Aorta (tissue), 5 donors: Measurements from ENCODE around the gene POR. TPM values are rescaled to one million over a fixed set of nuclear protein-coding genes. Genes with fewer than 3 reads are reported as not detected.

Experiments used
- ATAC-seq: fragments of 200-7000 bp; cut with Tn5 transposase; one replicate; pipeline ENCODE4 v1.9.1; 2022; ENCODE audit warnings: moderate library complexity; ENCODE audit not compliant: low FRiP score
- DNase-seq, 2 donors: peaks; one replicate each; pipeline ENCODE4 v3.0.0-alpha.2; 2020
- H3K27ac ChIP-seq, 2 donors: one replicate each; pipeline ENCODE4 v1.5.1; 2013; ENCODE audit warnings: low read length in 2 of 2, mild to moderate bottlenecking in 2 of 2, moderate library complexity in 2 of 2, control low read depth in 1 of 2, inconsistent platforms in 1 of 2, low read depth in 1 of 2
- H3K27me3 ChIP-seq, 2 donors: one replicate each; pipeline ENCODE4 v1.6.1; 2013; ENCODE audit warnings: control low read depth in 1 of 2, low read length in 1 of 2, mild to moderate bottlenecking in 1 of 2, moderate library complexity in 1 of 2; ENCODE audit not compliant: insufficient read depth in 2 of 2, control insufficient read depth in 1 of 2
- H3K36me3 ChIP-seq, 2 donors: one replicate each; pipeline ENCODE4 v1.6.1; 2013; ENCODE audit warnings: control low read depth in 1 of 2, low read length in 1 of 2, mild to moderate bottlenecking in 1 of 2; ENCODE audit not compliant: insufficient read depth in 2 of 2, control insufficient read depth in 1 of 2
- H3K4me1 ChIP-seq, 2 donors: one replicate each; pipeline ENCODE4 v1.6.1; 2013; ENCODE audit warnings: low read length in 2 of 2, control low read depth in 1 of 2, mild to moderate bottlenecking in 1 of 2, moderate library complexity in 1 of 2; ENCODE audit not compliant: insufficient read depth in 2 of 2, control insufficient read depth in 1 of 2
- H3K4me3 ChIP-seq, 2 donors: one replicate each; pipeline ENCODE4 v1.5.1; 2013; ENCODE audit warnings: low read length in 2 of 2, control low read depth in 1 of 2, mild to moderate bottlenecking in 1 of 2
- H3K9me3 ChIP-seq: one replicate; pipeline ENCODE4 v1.6.1; 2013; ENCODE audit warnings: mild to moderate bottlenecking, low read length; ENCODE audit not compliant: control insufficient read depth
- WGBS, 2 donors: extraction: QIAGEN DNeasy Blood & Tissue Kit; methylation state at CpG; one replicate each; pipeline ENCODE4 v1.1.7; 2013; 5-methylcytosine and 5-hydroxymethylcytosine counted together
- intact Hi-C, 2 donors: fragments of 100-400 bp; cut with DNase I; formaldehyde crosslinking; loops; one replicate each; pipeline versions ENCODE4 v1.14.2 to v1.15.0; 2022
- polyA plus RNA-seq, 2 donors: library from polyadenylated mRNA; stranded (reverse); fragments of 200-250 nt; gene quantifications; one replicate each; pipeline ENCODE4 v1.2.3, GENCODE V29; 2013
- total RNA-seq, 2 donors: library from RNA; stranded (reverse); fragmentation: NEBNext Ultra II Directional; extraction: Animal tissue kit (Norgen Biotek cat#: 25700); gene quantifications; one replicate each; pipeline ENCODE4 v1.2.1, GENCODE V29; 2021
- donor health status: healthy with polysubstance abuse.
- donor health status: Bipolar disorder and iron deficiency.
- donor health status: DM: no; HTN: no; CAD: no.
- donor health status: DM: no; HTN: no; CAD: no.
- donor health status: DM: yes; HTN: yes; CAD: no.

Gene POR
- total and polyA plus RNA-seq, 4 donors: 40.4 to 121 (median 79.6) TPM

DNA sequence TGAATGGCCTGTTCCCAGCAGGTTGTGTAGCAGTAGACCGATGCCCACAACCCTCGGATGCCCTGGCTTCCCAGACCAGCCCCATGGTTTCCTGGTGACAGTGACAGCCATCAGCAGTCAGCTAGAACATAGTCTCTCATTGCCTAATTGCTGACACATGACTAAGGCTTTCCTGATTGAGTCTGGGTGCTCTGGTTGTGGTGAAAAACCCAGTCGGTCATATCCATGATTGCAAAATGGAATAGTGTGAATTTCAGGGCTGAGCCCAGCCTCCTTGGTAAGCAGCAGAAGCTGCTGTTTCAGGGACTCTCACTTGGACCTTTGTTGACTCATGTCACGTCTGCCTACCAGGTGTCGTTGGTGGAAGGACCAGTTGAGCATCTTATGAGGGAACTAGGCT is 36.6 kb downstream of the POR start:
- Histone ChIP-seq H3K9me3 (no peaks in the 10 kb centered on the region), H3K27ac (no peak overlapping the region), H3K4me1 (no peaks in the 10 kb centered on the region), H3K4me3 (no peak overlapping the region), H3K36me3 (peaks cover 0 to 2% of the 10 kb centered on the region in 2 donors), H3K27me3 (no peaks in the 10 kb centered on the region)
- intact Hi-C loops: no loop called here
- peak; percentile 40 for ATAC-seq
- 79 to 82% methylated on average over 5 of the region's 5 CpGs for WGBS, 2 donors
- no peak for DNase-seq

DNA sequence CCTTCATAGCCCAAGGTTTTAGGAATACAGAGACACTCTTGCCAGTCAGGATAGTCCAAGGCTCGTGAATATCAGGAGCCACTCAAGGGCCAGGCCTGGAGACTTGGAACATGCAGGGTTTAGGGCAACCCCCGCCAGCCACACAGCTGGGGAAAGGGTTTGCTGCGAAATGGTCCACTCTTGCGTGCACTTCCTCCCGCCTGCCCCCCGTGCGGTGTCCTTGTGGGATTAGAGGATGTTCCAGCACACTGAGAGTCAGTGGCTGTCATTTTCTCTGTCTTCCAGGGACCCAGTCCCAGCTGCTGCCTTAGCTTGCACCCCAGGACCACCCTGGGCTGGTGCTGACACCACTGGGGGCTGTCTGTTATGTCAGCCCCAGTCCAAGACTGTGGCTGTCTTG is 38.5 kb downstream of the POR start:
- DNase-seq (no peak), ATAC-seq (no peak)
- Histone ChIP-seq H3K9me3 (no peaks in the 10 kb centered on the region), H3K4me3 (no peak overlapping the region), H3K27ac (no peak overlapping the region), H3K4me1 (no peaks in the 10 kb centered on the region), H3K36me3 (peaks cover 0 to 2% of the 10 kb centered on the region in 2 donors), H3K27me3 (no peaks in the 10 kb centered on the region)
- WGBS, 2 donors: 96% methylated on average over 7 of the region's 7 CpGs
- intact Hi-C loops: no loop called here

DNA sequence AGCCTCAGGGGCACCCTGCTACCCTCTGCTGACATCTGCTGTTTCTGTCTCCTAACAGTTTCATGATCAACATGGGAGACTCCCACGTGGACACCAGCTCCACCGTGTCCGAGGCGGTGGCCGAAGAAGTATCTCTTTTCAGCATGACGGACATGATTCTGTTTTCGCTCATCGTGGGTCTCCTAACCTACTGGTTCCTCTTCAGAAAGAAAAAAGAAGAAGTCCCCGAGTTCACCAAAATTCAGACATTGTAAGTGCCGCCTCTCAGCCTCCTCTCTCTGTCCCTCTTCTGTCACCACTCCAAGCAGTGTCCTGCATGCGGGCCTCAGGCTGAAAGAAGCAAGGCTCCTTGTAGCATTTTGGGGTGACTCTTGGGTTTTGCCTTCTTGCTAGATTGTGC is 39.0 kb downstream of the POR start:
- Histone ChIP-seq H3K36me3 (peaks cover 0 to 2% of the 10 kb centered on the region in 2 donors), H3K27me3 (no peaks in the 10 kb centered on the region), H3K27ac (no peak overlapping the region), H3K4me3 (no peak overlapping the region), H3K9me3 (no peaks in the 10 kb centered on the region), H3K4me1 (no peaks in the 10 kb centered on the region)
- ATAC-seq (no peak), DNase-seq (no peak)
- intact Hi-C loops: no loop called here
- 87 to 91% methylated on average over 11 of the region's 11 CpGs for WGBS, 2 donors

DNA sequence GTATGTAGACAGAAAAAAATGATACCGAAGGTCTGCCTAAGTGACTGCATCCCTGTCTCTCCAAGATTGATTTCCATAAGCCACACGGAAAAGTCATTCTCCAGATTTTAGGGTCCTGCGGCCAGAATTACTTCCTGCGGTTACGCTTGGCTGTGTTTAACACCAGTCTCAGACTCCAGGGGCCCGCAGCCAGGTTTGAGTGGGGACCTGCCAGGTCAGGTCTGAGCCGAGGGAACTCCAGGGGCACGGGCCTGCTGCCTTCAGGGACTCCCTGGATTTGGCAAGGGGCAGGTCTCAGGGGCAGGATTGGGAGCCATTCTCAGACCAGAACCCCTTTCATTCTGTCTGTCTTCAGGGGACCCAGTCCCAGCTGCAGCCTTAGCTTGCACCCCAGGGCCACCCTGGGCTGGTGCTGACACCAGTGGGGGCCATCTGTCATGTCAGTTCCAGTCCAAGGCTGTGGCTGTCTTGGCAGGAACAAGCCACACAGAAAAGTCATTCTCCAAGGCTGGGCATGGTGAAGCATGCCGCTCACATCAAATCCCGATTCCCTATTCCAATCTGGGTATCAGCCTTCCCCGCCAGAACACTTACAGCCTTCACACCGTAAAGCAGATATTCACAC is 40.5 kb downstream of the POR start:
- intact Hi-C loops: no loop called here
- H3K36me3 ChIP-seq: peaks cover 0 to 3% of the 10 kb centered on the region in 2 donors
- H3K27ac ChIP-seq: no peak overlapping the region
- ATAC-seq (no peak), DNase-seq (no peak)
- no peaks in the 10 kb centered on the region for H3K4me1 ChIP-seq
- WGBS, 2 donors: 51 to 68% methylated on average over 12 of the region's 12 CpGs
- H3K9me3 ChIP-seq: no peaks in the 10 kb centered on the region
- H3K27me3 ChIP-seq: no peaks in the 10 kb centered on the region
- no peak overlapping the region for H3K4me3 ChIP-seq

DNA sequence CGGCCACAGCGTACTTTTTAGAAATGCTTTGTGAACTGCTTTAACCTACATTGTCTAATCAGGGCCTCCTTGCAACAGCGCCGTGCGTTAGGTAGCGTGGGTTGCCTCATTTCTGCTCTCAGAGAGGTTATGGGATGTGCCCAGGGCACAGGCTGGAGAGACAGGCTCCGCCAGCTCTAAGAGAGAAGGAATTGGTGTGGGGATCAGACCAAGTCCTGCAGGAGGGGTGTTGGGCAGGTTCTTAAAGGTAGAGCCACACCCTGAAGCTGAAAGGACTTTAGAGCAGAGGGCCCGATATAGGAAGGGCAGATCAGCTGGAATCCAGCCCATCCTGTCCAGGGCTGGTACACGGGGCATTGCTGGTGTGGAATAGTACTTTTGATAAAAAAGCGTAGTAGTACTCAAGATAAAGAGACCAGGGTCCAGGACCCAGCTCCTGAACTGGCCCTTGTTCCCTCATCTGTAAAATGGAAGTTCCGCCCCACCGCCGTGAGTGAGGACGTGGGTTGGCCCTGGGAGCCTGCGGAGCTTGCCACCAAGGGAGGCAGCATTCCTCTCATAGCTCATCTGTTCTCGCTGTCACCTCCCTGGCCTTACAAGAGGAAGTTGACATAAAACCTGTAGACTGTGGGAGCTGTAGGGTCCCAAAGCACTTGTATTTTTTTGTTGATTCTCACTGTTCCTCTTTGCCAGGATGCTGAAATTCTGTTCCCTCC is 42.2 kb downstream of the POR start:
- H3K27me3 ChIP-seq: no peaks in the 10 kb centered on the region
- no peak overlapping the region for H3K4me3 ChIP-seq
- WGBS, 2 donors: 86 to 87% methylated on average over 16 of the region's 16 CpGs
- peak; percentile 9 for ATAC-seq
- H3K27ac ChIP-seq: no peak overlapping the region
- peaks cover 0 to under 1% of the 10 kb centered on the region in 2 donors for H3K4me1 ChIP-seq
- no peaks in the 10 kb centered on the region for H3K9me3 ChIP-seq
- DNase-seq: no peak
- peaks cover 0 to 4% of the 10 kb centered on the region in 2 donors for H3K36me3 ChIP-seq
- intact Hi-C loops: no loop called here

DNA sequence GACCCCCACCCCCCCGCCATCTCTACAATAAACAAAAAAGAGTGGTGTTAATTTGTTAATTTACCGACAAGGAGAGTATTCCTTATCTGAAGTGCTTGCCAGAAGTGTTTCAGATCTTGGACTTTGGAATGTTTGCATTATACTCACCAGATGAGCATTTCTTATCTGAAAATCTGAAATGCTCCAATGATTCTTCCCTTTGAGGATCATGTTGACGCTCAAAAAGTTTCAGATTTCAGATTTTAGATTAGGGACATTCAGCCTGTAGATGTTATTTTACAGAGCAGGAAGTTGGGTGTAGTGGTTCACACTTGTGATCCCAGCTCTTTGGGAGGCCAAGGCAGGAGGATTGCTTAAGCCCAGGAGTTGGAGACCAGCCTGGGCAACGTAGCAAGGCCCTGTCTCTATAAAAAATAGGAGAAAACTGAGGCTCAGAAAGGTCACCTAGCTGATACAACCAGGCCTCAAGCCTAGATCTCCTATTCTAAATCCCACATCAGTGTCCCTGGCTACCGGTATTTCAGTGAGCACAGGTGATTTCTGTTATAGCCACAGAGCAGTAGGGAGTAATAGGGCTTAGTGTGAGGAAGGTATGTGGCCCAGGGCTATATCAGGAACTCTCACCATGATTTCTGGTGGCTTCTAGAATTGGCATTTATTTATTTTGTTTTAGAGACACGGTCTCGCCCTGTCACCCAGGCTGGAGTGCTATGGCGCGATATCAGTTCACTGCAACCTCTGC is 44.0 kb downstream of the POR start:
- H3K36me3 ChIP-seq: peaks cover 0 to 4% of the 10 kb centered on the region in 2 donors
- no peaks in the 10 kb centered on the region for H3K27me3 ChIP-seq
- peaks cover 0 to 2% of the 10 kb centered on the region in 2 donors for H3K4me1 ChIP-seq
- no peak for DNase-seq
- no peaks in the 10 kb centered on the region for H3K9me3 ChIP-seq
- intact Hi-C loops: no loop called here
- ATAC-seq: no peak
- H3K4me3 ChIP-seq: no peak overlapping the region
- 88 to 89% methylated on average over 9 of the region's 9 CpGs for WGBS, 2 donors
- H3K27ac ChIP-seq: no peak overlapping the region

DNA sequence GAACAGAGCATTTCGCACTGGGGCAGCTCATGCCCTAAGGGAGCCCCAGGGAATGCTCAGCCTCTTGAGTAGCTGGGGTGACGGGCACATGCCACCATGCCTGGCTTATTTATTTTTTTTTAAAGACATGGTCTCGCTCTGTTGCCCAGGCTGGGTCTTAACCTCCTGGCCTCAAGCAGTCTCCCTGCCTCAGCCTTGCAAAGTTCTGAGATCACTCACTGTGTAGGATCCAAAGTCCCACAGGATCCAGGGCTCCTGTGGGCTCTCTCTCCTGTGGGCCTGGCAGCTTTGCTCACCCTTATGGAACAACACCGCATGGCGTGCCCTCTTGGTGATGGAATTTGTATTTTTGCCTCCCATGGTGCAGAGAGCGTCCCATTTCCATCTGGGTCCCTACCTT is 45.4 kb downstream of the POR start:
- Histone ChIP-seq H3K4me1 (peaks cover 0 to 2% of the 10 kb centered on the region in 2 donors), H3K4me3 (no peak overlapping the region), H3K36me3 (peaks cover 0 to 4% of the 10 kb centered on the region in 2 donors), H3K27me3 (no peaks in the 10 kb centered on the region), H3K27ac (no peak overlapping the region), H3K9me3 (no peaks in the 10 kb centered on the region)
- DNase-seq (no peak), ATAC-seq (no peak)
- 96 to 98% methylated on average over 6 of the region's 6 CpGs for WGBS, 2 donors
- intact Hi-C loops: no loop called here

DNA sequence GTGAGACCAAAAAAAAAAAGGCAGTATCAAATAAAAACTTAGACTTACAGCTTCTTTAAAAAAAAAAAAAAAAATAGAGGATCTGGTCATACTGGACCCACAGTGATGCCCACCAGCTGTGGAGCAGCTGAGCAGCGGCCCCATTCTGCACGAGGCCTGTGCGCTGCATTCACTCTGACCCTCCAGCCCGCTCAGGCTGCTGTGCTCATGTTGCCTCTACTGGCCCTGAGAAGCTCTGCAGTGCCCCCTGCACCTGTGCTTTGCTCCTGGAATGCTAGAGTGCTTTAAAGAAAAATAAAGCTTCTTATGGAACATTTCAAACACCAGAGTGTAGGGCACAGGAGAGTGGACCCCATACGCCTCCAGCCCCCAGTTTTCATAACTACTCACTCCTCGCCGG is 46.3 kb downstream of the POR start:
- peaks cover 0 to 2% of the 10 kb centered on the region in 2 donors for H3K4me1 ChIP-seq
- ATAC-seq: no peak
- no peaks in the 10 kb centered on the region for H3K27me3 ChIP-seq
- H3K27ac ChIP-seq: peak overlapping the region in 1 of 2 donors; percentile 37
- intact Hi-C loops: no loop called here
- DNase-seq: no peak
- no peaks in the 10 kb centered on the region for H3K9me3 ChIP-seq
- peaks cover 0 to 2% of the 10 kb centered on the region in 2 donors for H3K36me3 ChIP-seq
- H3K4me3 ChIP-seq: no peak overlapping the region
- WGBS, 2 donors: 94 to 97% methylated on average over 7 of the region's 7 CpGs
